C4-2B (cell line): ENCODE measurements around the gene IRF6.

Source experiments
- CTCF ChIP-seq: fragments of 450-650 bp; conservative IDR thresholded peaks from 2 replicates; pipeline ENCODE4 v1.5.1; 2017; ENCODE audit warnings: mild to moderate bottlenecking
- ZFX ChIP-seq: fragments of 450-650 bp; IDR thresholded peaks from 2 replicates; pipeline ENCODE4 v1.6.1; 2017

- TF ChIP-seq CTCF (no peak), ZFX (no peak)
These were observed 69.3 kb downstream of the IRF6 start for GRCh38 chr1:209736490-209737117.
